Panc1 (cell line): ENCODE data around the gene KCNN2.

Experiments
- POLR2AphosphoS5 ChIP-seq: IDR thresholded peaks from 2 replicates; pipeline ENCODE4 v1.6.1; 2012; ENCODE audit warnings: mild to moderate bottlenecking, low read depth, low read length, moderate library complexity
- TF ChIP-seq, protein P1 (sequence below): fragments of 450-650 bp; IDR thresholded peaks from 2 replicates; pipeline ENCODE4 v1.5.1; 2017; ENCODE audit warnings: mild to moderate bottlenecking

DNA sequence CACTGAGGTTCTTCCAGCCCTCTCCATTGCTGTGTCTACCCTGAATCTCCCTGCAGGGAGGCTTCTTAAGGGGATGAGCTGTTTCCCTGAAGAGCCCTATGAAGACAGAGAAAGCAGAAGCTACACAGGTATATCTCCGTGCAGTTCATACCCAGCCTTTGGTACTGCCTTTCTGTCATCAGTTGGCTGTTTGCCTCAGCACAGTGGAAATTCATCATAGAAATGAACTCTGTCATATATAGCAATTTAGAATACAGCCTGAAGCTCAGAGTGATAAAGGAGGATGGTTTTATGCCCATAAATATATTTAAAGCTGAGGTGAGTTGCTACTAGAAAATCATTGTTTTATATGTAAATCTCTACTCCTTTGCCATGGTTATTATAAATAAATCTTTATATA lies 42.6 kb upstream of the KCNN2 start:
- TF ChIP-seq, protein P1, sequence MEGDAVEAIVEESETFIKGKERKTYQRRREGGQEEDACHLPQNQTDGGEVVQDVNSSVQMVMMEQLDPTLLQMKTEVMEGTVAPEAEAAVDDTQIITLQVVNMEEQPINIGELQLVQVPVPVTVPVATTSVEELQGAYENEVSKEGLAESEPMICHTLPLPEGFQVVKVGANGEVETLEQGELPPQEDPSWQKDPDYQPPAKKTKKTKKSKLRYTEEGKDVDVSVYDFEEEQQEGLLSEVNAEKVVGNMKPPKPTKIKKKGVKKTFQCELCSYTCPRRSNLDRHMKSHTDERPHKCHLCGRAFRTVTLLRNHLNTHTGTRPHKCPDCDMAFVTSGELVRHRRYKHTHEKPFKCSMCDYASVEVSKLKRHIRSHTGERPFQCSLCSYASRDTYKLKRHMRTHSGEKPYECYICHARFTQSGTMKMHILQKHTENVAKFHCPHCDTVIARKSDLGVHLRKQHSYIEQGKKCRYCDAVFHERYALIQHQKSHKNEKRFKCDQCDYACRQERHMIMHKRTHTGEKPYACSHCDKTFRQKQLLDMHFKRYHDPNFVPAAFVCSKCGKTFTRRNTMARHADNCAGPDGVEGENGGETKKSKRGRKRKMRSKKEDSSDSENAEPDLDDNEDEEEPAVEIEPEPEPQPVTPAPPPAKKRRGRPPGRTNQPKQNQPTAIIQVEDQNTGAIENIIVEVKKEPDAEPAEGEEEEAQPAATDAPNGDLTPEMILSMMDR: no peak
- no peak for TF ChIP-seq POLR2AphosphoS5
